ENCODE measurements around the gene SRD5A1.
A peak's percentile ranks its signal among the peaks of the same experiment; 100 is the strongest.

The SRD5A1 gene

GRCh38 chr5:6632888-6633468, at the start of gene SRD5A1, which contains the start of gene NSUN2:
Gene SRD5A1 (plus strand): TSS chr5:6633440. CDS start chr5:6633577, 137 bp downstream.
Gene NSUN2 (minus strand): TSS chr5:6633044. CDS start chr5:6632979, 65 bp downstream.
- TF ChIP-seq CTCF (IDR thresholded peaks at IDR 0.05; ENCODE audit: control insufficient read depth, extremely low read depth, insufficient read depth): no peak
- peak within 1 kb of the TSS; percentile 71 for H3K4me3 ChIP-seq (ENCODE audit: low read depth, low read length)
- peak; percentile 64 for DNase-seq (ENCODE audit: low read depth)

- DNase-seq (ENCODE audit: low read depth): no peak
- no peak for TF ChIP-seq CTCF (IDR thresholded peaks at IDR 0.05; ENCODE audit: control insufficient read depth, extremely low read depth, insufficient read depth)
- no peak overlapping the region for H3K4me3 ChIP-seq (ENCODE audit: low read depth, low read length)
Measured at GRCh38 chr5:6584101-6584645, 49.1 kb upstream of the SRD5A1 start.

GRCh38 chr5:6584727-6585126, 48.5 kb upstream of the SRD5A1 start:
- no peak for TF ChIP-seq CTCF (IDR thresholded peaks at IDR 0.05; ENCODE audit: control insufficient read depth, extremely low read depth, insufficient read depth)

GRCh38 chr5:6585168-6585567, 48.1 kb upstream of the SRD5A1 start:
- no peak overlapping the region for H3K4me3 ChIP-seq (ENCODE audit: low read depth, low read length)
- no peak for DNase-seq (ENCODE audit: low read depth)
- no peak for TF ChIP-seq CTCF (IDR thresholded peaks at IDR 0.05; ENCODE audit: control insufficient read depth, extremely low read depth, insufficient read depth)

More at GRCh38 chr5:6584727-6585126, 48.5 kb upstream of the SRD5A1 start:
- H3K4me3 ChIP-seq (ENCODE audit: low read depth, low read length): no peak overlapping the region
- no peak for DNase-seq (ENCODE audit: low read depth)

- no peak for TF ChIP-seq CTCF (IDR thresholded peaks at IDR 0.05; ENCODE audit: control insufficient read depth, extremely low read depth, insufficient read depth)
- H3K4me3 ChIP-seq (ENCODE audit: low read depth, low read length): no peak overlapping the region
- no peak for DNase-seq (ENCODE audit: low read depth)
Measured at GRCh38 chr5:6585939-6586646, 47.1 kb upstream of the SRD5A1 start.

GRCh38 chr5:6586647-6587042, 46.6 kb upstream of the SRD5A1 start:
- no peak for DNase-seq (ENCODE audit: low read depth)
- H3K4me3 ChIP-seq (ENCODE audit: low read depth, low read length): no peak overlapping the region
- TF ChIP-seq CTCF (IDR thresholded peaks at IDR 0.05; ENCODE audit: control insufficient read depth, extremely low read depth, insufficient read depth): no peak
